Measurements from ENCODE around the gene COL6A2.
A peak's percentile ranks its signal among the peaks of the same experiment; 100 is the strongest.
"Not testable (repeated sequence)": the region's sequence is repeated elsewhere in the genome, so short reads cannot be mapped to it uniquely, and the experiment has no call there.

The COL6A2 gene

DNA sequence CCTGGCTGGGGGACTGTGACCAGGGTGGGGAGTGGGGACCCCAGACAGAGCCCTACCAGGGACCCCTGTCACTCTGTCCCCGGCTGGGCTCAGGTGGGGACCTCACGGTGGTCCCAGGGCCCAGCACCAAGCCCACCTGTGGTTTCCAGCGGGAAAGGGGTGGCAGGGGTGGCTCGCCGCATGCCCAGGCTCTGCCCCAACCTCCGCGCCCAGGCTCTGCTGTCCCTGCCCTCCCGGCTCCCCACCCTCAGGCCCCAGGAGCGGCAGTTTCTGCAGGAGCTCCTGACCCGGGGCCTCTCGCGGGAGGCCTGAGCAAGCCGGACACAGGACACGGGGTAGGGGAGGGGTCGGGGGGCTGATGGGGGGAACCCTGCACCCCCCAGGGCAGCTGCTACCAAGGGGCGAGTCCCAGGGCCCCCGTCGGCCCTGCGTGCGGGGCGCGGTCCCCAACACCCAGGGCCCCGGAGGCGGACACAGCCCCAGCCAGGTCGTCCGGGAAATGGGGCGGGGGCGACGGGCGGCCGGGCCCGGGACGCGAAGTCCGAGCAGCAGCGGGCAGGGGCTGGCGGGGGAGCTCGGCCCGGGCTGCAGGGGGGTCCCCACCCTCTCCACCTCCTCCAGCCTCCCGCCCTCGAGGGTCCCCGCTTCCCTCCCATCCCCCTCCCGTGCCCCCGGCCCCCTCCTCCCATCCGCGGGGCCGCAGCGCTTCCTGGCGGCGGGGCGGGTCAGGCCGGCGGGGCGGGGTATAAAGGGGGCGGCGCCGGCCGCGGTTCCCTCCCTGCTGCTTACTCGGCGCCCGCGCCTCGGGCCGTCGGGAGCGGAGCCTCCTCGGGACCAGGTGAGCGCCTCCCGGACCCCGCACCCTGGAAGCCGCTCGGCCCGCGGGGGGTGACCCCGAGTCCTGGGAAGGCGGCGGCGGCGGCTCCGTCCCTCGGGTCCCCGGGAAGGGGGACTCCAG is at the start of gene COL6A2:
TSS of gene COL6A2 (plus strand) at position 777 of the 958 bp plus-strand sequence.
- no peak for DNase-seq (ENCODE audit: low read depth, low spot score)

DNA sequence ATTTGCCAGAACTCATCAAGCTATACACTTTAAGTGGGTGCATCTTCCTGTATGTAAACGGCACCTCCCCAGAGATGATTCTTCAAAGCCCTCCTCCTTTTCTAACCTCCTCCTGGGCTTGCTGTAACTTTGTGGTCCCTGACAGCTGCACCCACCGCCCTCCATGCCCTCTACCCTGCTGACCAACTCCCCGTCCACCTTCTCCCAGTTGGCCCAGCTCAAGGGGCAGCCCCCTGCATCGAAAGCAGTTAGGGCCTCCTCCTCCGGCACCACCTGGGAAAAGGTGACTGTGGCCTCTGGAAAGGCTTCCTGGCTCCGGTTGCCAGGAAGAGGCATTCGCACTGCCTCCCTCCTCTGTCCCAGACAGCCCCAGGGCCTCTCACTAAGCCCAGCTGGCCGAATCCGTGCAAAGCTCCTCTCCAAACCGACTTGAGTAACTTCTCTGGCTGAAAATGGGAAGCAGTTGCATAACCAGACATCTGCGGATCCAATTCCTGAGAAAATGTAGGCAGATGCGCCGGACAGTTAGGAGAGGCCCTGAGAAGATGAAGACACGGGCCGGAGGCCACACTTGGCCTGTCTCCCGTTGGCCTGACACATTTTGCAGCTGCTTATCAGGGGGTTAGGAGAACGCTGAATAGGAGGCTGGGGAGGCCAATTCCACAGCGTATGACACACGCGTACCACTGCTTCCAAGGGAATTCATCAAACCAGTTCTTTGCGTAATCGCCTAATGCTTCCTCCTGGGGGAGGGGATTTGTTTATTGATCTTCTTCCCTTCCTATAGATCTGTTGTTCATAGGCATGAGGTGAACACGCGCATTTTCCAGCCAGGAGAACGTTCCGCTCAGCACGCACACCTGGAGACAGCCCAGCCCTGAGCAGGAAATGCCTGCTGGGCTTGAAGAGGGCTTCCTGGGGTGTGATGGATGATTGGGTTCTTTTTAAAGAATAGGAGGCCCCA is 48.7 kb upstream of the COL6A2 start:
- peak; percentile 90 for DNase-seq (ENCODE audit: low read depth, low spot score)

DNA sequence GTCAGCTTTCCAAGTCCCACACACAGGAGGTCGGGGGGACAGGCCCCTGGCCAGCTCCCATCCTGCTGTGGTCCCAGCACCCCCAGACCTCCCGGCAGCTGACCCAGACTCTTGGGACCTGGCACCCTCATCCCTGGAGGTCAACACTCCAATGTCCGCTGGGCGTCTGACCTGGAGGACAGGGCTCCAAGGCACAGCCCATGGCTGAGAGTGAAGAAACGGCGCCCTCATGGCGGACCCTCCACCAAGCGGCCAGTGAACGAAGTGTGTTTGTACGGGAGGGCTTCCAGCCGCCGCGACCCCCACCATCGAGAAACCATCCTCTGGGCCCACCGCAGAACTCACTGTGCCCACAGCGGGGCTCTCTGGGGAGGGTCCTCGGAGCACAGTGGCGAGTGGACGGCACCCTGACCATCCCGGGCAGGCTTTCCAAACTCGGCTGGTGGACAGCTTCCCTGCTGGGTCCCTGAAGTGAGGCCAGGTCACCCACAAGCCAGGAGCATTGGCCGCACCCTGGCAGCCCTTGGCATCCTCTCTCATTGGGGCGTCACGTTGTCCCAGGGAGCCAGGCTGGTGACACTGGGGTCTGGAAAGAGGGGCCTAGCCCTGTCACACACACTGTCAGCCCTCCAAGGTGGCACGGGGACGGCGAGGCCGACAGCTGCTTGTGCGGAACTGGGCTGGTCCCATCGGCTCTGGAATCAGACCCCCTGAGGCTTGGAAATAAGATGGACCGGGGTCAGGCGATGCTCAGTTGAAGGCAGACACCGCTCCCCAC is 47.8 kb upstream of the COL6A2 start:
- no peak for DNase-seq (ENCODE audit: low read depth, low spot score)

DNA sequence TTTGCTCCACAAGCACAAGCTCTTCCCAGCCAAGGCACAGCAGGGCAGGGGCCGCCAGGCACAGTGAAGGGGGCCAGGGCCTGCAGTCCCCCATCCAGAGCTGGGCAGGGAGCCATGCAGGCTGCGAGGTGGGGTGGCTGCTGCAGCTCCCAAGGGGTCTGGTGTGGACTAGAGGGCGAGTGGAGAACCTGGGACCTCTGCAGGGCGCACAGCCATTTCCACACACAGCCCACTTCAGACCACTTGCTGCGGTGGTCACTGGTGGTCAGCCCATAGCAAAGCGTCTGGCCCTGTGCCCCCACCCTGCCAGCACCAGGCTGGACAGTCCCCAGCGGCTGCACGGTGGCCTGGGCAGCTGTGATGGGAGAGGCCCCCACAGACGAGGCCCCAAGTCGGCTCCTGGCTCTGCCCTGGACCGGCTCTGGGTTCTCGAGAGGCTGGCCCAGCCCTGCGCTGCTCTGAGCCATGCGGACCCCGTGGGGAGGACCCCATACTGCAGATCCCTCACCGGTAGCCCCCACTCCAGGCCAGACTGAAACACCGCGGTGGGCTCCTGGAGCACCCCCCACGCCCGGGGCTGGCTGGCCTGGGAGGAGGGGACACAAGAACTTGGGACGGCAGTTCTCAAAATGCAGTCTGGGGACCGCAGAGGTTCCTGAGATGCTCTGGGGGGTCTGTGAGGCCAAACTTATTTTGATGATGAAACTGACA is 47.1 kb upstream of the COL6A2 start:
- DNase-seq (ENCODE audit: low read depth, low spot score): no peak

DNA sequence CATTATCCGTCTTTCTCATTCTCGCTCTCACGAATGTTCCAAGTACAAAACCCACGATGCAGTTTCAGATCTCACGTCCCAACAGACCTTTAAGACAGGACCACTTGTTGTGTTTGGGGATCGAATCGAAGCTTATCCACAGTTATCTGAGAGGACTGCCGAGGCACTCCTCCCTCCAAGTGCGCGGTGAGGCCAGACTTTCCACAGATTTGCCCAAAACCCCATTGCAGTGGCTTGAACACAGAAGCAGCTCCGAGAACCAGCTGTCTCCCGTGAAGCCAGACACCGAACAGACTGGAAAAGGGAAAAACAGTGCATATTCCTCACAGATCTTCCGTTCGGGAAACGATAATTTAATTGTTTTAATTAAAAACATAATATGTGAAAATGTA is 46.5 kb upstream of the COL6A2 start:
- DNase-seq (ENCODE audit: low read depth, low spot score): no peak

DNA sequence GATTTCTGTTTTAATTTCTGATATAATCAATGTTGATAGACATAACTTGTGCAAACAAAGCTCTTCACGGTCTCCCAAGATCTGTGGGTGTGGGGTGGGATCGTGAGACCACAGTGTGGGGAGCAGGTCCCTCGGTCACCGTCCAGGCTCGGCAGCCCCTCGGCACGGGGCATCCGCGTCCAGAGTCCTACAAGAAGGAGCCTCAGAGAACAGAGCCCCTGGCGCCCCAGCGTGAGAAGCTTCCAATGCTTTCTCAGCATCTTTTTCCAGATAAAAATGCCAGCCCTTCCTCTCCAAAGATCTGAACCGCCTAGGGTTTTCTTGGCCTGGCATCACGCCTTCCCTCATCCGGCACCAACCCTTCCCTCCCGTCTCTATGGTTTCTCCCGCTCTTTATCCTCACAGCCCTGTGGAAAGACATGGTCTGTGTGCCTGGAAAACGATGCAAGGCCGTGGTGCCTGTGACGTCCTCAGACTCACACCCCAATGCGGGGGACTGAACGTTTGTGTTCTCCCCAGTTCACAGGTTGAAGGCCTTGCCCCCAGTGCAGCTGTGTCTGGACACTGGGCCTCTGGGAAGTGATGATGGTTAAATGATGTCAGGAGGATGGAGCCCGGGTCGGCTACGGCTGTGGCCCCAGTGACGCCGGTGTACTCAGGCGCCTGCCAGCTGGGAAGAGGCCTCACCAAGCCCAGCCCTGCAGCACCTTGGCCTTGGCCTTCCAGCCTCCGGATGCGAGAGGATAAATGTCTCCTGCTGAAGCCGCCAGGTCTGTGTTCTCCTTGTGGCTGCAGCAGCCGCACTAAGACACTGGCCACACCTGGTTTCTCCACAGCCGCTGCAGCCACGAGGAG is 45.9 kb upstream of the COL6A2 start:
- no peak for DNase-seq (ENCODE audit: low read depth, low spot score)

DNA sequence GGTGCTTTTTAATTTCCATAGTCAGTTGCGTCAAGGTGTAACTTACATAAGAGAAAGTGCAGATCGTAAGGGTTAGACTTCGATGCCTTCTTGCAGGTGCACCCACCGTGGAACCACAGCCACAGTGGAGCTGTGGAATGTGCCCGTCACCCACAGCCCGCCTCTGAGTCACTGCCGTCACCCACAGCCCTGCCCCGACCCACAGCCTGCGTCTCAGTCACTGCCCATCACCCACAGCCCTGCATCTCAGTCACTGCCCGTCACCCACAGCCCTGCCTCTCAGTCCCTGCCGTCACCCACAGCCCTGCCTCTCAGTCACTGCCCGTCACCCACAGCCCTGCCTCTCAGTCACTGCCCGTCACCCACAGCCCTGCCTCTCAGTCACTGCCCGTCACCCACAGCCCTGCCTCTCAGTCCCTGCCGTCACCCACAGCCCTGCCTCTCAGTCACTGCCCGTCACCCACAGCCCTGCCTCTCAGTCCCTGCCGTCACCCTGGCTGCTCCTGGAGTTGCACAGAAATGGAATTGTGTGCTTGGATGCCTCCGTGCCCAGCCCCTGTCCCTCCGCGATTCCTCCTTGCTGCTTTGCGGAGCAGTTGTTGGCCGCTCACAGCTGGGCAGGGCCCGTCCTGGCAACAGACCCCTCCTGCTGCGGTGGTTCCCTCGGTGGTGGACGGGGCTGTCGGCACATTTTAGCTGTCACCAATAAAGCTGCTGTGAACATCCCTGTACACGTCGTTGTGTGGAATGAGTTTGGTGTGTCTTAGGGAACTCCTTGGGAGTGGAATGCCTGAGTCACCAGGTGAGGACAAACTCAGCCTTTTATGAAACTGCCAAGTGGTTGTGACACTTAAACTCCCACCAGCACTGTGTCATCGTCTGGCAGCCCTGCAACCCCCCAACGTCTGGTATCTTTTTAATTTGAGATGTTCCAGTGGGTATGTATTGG is 44.9 kb upstream of the COL6A2 start:
- no peak for DNase-seq (ENCODE audit: low read depth, low spot score)

DNA sequence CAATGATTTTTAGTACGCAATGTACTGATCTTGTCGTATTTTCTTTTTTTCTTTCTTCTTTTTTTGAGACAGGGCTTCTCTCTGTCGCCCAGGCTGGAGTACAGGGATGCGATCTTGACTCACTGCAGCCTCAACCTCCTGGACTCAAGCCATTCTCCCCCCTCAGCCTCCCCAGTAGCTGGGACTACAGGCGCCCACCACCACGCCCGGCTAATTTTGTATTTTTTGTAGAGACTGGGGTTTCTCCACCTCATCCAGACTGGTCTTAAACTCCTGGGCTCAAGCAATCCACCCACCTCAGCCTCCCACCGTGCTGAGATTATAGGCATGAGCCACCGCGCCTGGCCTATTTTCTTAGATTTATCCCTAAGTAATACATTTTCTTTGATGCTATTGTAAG is 43.9 kb upstream of the COL6A2 start:
- DNase-seq (ENCODE audit: low read depth, low spot score): no peak

DNA sequence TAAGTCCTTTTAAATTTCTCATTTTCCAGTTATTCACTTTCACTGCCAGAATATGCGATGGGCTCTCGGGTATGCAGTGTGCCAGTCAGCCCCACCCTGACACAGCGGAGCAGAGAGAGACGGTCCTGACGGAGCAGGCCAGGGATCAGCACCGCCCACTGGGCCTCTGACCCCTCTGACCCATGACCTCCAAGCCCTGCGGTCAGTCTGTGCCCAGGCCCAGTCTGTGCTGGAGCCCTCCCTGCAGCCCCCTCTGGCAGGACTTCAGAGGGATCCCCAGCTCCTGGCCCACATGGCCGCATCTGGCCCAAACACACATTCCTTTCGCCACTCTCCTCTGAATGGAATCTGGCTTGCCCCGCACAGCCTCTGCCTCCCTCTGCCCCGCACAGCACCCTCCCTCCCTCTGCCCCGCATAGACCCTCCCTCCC is 43.4 kb upstream of the COL6A2 start:
- no peak for DNase-seq (ENCODE audit: low read depth, low spot score)

DNA sequence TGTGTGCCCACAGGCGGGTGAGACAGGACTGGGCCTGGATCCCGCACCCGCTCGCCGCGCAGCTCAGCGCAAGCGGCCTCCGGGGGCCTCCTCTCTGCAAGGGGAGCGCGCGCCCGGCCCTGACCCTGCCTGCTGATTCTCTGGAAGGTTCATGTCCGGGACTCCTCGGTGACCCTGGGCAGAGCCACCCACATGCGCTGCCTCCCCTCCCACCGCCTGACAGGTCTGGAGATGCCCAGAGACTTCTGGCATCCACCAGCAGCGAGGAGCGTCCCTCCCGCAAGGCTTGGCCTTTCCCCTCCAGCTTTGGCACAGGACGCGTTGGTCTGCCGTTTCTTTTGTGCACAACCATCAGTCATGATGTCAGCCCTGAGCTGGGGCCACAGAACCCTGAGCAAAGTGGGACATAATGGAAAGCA is 42.0 kb upstream of the COL6A2 start:
- DNase-seq (ENCODE audit: low read depth, low spot score): no peak

DNA sequence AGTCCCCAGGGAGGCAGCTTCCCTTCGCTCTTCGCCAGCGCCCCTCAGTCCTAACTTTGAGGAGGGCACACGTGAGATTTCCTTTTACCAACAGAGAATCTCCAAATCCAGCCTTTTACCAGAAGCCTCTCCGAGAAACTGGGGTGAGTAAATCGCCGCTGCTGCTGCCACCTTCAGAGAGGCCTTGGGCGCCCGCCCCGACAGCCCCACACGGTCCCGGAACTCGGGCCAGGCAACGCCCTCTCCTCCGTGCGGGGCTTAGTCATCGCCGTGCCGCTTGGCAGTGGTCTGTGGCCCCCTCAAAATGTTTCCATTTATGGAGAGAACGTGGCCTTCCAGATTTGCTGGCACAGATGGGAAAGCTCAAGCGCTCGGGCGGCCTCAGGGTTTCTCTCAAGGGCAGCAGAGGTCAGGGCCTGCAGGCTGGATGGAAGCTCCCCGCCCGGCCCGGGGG is 41.4 kb upstream of the COL6A2 start:
- no peak for DNase-seq (ENCODE audit: low read depth, low spot score)

DNA sequence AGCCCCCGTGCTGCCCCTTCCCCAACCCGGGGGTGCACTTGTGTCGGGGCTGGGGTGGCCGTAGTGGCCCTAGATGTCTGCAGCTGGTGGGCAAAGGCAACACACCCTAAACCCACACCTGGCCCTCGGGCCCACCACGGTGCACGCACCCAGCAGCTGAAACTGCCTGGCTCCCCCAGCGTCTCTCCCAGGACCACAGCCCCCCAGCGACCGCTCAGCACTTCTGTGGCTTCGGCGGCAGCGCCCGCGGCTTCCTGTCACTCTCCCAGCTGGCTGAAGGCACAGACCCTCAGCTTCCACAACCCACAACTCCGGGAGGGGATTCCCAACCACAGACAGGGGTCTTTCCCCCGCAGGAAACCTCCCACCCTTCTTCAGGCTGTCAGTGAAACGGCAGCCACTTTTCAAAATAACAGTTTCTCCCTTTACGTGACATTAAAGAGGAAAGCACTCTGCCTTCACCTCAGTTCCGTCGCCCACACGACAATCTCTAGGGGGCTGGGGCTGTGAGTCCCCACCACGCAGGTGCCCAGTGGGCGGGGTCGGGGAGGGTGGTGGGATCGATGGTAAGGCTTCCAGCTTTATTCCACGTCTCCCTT is 40.7 kb upstream of the COL6A2 start:
- DNase-seq (ENCODE audit: low read depth, low spot score): no peak

DNA sequence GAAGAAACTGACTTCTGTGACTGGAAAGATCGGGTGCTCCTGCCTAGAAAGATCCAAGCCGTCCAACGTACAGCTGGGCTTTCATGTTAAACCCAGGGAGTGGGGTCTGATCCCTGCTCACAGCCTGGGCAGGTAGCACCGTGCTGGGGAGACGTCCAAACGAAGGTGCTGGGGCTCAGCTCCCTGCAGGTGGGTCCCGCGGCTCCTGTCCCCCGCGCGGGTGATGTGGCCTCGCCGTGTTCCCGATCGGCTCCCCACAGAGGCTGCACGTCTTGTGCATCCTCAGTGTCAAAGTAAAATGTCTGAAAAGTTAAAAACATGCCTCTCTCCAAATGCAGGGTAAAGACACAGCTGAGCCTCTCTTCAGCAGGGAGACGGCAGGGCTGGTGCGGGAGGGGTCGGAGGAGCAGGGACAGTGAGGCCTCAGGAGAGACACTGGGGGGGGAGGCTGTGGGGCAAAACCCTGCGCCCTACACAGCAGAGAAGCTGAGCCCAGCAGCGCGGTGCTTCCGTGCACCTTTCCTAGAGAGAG is 40.1 kb upstream of the COL6A2 start:
- no peak for DNase-seq (ENCODE audit: low read depth, low spot score)

DNA sequence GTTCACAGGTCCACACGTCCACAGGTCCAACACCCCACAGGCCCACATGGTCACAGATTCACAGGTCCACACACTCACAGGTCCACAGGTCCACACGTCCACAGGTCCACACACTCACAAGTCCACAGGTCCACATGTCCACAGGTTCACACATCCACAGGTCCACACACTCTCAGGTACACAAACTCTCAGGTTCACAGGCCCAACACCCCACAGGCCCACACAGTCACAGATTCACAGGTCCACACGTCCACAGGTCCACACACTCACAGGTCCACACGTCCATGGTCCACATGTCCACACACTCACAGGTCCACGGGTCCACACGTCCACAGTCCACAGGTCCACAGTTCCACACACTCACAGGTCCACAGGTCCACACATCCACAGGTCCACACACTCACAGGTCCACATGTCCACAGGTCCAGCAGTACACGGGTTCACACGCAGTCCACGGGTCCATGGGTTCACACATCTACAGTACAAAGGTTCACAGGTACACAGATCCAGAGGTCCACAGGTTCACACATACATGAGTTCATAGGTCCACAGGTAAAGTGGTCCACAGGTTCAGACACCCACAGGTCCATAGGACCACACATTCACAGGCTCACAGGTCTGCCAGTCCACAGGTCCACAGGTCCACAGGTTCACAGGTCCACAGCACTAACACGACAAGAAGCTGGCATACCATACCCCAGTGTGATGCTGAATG is 39.3 kb upstream of the COL6A2 start:
- DNase-seq (ENCODE audit: low read depth, low spot score): no peak

DNA sequence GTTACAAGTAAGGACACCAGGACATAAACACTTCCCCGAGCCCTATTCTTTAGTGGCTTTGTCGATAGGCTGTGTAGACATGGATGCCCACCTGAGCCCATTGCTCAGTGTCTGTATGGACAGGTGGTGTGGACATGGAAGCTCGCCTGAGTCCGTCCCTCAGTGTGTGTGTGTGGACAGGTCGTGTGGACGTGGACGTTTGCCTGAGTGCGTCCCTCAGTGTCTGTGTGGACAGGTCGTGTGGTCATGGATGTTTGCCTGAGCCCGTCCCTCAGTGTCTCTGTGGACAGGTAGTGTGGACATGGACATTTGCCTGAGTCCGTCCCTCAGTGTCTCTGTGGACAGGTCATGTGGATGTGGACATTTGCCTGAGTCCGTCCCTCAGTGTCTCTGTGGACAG is 38.7 kb upstream of the COL6A2 start:
- no peak for DNase-seq (ENCODE audit: low read depth, low spot score)

DNA sequence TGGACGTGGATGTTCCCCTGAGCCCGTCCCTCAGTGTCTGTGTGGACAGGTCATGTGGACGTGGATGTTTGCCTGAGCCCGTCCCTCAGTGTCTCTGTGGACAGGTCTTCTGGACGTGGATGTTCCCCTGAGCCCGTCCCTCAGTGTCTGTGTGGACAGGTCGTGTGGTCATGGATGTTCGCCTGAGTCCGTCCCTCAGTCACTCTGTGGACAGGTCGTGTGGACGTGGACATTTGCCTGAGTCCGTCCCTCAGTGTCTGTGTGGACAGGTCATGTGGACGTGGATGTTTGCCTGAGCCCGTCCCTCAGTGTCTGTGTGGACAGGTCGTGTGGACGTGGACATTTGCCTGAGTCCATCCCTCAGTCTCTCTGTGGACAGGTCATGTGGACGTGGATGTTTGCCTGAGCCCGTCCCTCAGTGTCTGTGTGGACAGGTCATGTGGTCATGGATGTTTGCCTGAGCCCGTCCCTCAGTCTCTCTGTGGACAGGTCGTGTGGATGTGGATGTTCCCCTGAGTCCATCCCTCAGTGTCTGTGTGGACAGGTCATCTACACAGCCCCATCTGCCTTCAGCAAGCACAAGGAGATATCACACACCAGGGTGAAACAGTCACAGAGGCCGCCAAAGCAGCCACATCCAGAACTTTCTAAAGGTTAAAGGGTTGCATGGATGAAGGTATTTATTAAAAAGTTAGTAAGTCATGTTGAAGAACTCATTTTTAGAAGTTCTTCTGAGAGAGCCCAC is 38.0 kb upstream of the COL6A2 start:
- not testable (repeated sequence) for DNase-seq (ENCODE audit: low read depth, low spot score)

Measured in smooth muscle cell of the brain vasculature (primary cell).